T-helper 2 cell treated with Interferon-gamma antibody and Interleukin-4, amounts not matched to agents 100 ng/mL and 5 ng/mL, for 36 hours (primary cell): ENCODE measurements around the gene COL9A3. TPM values are rescaled to one million over a fixed set of nuclear protein-coding genes. Genes with fewer than 3 reads are reported as not detected.
"Not testable (repeated sequence)": the region's sequence is repeated elsewhere in the genome, so short reads cannot be mapped to it uniquely, and the experiment has no call there.

ENCODE experiments used
- intact Hi-C: fragments of 100-400 bp; cut with micrococcal nuclease; formaldehyde crosslinking; loops from one replicate; pipeline ENCODE4 v1.15.1; 2023
- total RNA-seq: library from RNA; stranded (reverse); gene quantifications from 2 replicates; pipeline ENCODE4 v1.2.3, GENCODE V29; 2022

COL9A3 gene
- total RNA-seq, 1 donor from 2014 or later = 0.89 TPM

GRCh38 chr20:62852196-62852595 lies 35.3 kb downstream of the COL9A3 start:
- intact Hi-C loops = no loop called here

DNA sequence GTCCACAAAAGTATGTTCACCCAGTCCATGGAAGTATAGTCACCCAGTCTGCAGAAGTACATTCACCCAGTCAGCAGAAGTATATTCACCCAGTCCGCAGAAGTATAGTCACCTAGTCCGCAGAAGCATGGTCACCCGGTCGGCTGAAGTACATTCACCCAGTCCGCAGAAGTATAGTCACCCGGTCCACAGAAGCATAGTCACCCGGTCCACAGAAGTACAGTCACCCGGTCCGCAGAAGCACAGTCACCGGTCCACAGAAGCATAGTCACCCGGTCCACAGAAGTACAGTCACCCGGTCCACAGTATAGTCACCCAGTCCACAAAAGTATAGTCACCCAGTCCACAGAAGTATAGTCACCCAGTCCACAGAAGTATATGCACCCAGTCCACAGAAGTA lies 36.0 kb downstream of the COL9A3 start:
- intact Hi-C loops = no loop called here

DNA sequence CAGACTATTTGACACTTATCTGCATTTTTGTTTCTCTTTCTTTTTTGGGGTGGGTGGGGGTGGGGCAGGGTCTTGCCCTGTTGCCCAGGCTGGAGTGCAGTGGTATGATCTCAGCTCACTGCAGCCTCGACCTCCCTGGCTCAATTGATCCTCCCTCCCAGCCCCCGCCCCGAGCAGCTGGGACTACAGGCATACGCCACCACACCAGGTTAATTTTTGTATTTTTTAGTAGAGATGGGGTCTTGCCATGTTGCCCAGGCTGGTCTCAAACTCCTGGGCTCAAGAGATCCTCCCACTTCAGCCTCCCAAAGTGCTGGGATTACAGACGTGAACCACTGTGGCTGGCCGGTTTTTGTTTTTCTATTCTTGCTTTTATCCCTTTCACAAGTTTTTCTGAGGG lies 36.5 kb downstream of the COL9A3 start:
- intact Hi-C loops = not testable (repeated sequence)

GRCh38 chr20:62854121-62854520 lies 37.3 kb downstream of the COL9A3 start:
- intact Hi-C loops = no loop called here

- intact Hi-C loops = no loop called here
These were observed 38.3 kb downstream of the COL9A3 start for GRCh38 chr20:62855120-62855519.

DNA sequence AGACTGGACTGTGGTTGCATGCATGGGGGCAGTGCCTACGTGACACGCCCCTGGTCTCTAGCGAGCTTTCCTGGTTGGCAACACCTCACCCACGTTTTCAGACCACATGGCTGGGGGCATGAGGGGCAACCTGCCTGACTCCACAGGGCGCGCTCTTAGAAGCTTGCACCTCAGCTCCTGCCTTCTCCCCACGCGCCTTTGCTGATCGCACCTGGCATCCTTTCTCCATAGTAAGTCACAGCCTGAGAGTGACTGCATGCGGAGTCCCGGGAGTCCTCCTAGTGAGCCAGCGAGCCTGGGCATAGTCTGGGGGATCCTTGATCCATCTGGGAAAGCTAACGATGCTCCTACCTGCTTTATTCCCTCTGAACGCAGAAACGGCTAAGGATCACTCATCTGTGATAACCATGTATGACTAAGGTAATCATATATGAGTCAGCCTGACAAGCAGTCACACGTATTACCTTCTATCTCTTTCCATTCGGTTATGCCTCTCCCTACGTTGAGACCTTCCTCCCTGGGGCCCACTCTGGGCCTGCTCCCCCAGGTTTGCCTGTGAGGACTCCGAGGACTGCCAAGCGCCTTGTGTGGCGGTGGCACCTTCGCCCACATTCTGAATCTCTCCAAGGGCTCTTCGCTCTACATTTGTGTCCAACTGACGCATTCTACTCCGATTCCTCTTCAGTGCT lies 40.2 kb downstream of the COL9A3 start:
- intact Hi-C loops = no loop called here

DNA sequence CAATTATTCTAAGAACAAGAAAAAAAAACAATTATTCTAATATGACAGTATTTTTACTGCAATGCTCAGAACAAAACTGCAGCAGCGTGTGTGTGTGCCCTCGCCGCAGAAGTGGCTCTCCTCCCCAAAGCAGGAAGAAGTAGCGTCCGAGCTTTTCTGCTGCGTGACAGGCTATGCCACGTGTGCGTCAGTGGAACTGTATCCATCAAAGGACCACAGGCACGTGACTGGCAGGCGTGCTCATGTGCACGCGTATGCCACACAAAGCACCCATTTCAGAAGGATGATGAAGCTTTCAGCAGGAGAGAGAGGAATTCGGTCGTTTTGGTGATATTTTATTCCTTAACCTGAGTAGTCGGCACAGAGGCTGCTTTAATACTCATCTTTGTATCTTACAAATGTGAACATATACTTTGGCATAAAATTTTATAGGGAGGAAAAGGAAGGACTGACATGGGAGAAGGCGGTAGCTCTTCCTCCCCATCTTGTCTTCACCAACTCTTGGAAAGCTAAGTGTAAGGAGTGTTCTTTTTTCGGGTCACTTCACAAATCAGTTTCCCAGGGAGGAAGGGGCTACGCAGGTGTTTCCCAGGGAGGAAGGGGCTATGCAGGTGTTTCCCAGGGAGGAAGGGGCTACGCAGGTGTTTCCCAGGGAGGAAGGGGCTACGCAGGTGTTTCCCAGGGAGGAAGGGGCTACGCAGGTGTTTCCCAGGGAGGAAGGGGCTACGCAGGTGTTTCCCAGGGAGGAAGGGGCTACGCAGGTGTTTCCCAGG lies 41.4 kb downstream of the COL9A3 start:
- intact Hi-C loops = no loop called here

DNA sequence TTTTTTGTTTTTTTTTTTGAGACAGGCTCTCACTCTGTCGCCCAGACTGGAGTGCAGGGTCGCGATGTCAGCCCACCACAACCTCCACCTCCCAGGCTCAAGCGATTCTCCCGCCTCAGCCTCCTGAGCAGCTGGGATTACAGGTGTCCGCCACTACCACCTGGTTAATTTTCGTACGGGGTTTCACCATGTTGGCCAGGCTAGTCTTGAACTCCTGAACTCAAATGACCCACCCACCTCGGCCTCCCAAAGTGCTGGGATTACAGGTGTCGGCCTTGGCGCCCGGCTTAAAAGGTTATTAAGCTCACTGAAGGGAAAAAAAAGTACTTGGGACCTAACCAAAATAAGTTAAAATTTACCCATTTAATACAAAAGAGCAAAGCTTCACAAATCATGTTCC lies 42.9 kb downstream of the COL9A3 start:
- intact Hi-C loops = no loop called here

GRCh38 chr20:62860391-62860923 lies 43.6 kb downstream of the COL9A3 start:
- intact Hi-C loops = no loop called here

DNA sequence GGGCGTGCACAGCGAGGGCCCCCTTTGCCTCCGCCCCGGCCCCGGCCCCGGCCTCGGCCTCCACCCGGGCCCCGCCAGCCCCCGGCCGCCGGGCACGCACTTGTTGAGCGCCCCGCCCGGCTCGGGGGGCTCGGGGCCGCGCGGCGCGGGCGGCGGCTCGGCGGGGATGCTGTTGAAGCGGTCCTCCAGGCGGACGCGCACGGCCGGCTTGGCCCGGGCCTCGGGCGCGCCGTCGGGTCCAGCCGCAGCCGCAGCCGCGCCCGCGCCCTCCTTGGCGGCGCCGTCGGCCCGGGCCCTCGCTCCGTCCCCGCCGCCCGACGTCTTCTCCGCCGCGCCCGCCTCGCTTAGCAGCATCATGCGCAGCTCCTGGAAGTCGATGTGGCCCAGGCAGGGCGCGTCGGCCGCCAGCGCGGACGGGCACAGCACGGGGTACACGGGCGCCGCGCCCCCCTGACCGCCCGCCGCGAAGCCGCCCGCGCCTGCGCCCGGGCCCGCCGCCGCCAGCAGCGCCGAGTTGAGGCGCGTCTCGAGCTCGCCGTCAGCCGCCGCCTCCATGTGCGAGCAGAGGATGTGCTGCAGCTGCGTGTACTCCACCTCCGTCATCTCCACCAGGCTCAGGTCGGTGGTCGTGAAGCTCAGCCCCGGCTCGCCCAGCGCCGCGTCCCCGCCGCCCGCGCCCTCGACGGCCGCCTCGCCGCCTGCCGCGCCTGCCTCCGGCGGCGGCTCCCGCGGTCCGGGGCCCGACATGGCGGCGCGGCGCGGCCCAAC lies 44.3 kb downstream of the COL9A3 start:
- intact Hi-C loops = no loop called here

DNA sequence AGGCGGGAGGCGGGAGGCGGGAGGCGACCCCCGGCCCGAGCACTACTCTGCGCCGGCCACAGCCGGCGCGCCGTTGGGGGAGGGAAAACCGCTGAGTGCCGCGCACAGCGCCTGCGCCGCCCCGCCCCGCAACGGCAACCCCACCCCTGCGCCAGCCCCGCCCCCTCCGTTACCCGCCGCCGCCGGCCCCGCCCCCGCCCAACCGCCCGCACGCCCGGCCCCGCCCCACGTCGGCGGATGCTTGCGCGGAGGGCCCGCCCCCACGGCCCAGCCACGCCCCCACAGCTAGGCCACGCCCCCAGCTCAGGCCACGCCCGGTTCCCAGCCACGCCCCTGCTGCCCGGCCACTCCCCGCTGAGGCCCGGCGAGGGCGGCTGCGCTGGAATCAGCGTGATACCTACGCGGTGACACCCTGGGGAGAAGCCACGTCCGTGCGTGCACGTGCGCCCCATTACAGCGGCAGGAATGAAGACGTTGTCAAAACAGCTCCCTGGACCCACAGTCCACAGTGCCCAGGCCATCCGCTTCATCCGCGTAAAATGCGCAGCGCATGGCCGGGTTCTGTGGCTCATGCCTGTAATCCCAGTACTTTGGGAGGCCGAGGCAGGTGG lies 45.0 kb downstream of the COL9A3 start, which contains the start of gene TCFL5:
TSS of gene TCFL5 (minus strand) at position 97 of the 611 bp plus-strand sequence. CDS start 152 bp downstream, outside the sequence.
- intact Hi-C loops = loop anchor here (1.0 kb wide), 1 partner anchor 76 kb away; the partner anchor contains the start of gene GID8

GRCh38 chr20:62864207-62864606 lies 47.4 kb downstream of the COL9A3 start:
- intact Hi-C loops = no loop called here

DNA sequence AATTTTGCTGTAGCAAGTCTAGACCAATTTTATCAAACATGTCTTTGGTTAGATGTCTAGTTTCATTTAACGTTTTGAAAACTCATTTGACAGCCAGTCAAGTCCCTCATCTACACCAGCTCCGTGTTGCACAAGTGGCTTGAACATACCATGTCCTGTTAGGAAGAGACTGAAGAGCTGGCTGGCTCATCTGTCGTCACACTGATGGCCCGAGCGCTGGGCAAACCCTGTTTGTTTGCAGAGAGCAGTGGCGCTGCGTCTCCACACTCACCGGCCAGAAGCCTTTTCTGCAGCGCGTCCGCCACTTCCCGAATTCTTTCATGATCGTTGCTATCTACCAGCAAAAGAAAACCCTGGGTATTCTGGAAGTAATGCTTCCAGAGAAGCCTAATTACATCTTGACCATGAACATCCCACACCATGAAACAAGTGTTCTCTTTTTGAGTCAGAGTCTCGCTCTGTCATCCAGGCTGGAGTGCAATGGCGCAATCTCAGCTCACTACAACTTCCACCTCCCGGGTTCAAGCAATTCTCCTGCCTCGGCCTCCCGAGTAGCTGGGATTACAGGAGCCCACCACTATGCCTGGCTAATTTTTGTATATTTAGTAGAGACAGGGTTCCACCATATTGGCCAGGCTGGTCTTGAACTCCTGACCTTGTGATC lies 55.5 kb downstream of the COL9A3 start:
- intact Hi-C loops = no loop called here

GRCh38 chr20:62872862-62873261 lies 56.0 kb downstream of the COL9A3 start:
- intact Hi-C loops = no loop called here

GRCh38 chr20:62873280-62873679 lies 56.4 kb downstream of the COL9A3 start:
- intact Hi-C loops = no loop called here

- intact Hi-C loops = not testable (repeated sequence)
These were observed 56.8 kb downstream of the COL9A3 start for GRCh38 chr20:62873681-62874031.

DNA sequence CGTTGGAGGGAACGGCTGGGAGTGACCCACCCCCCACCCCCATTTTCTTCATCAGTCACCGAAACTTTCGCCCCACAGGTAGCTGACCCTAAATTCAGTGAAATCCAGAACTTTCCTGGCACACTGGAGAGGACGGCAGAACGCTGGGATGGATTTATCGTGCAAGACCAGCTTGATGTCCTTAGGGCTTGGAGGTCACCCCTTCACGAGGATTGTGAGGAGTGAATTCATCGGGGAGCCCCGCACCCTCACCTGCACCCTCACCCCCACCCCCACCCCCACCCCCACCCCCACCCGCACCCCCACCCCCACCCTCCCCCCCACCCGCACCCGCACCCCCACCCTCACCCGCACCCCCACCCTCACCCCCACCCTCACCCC lies 58.1 kb downstream of the COL9A3 start:
- intact Hi-C loops = no loop called here

DNA sequence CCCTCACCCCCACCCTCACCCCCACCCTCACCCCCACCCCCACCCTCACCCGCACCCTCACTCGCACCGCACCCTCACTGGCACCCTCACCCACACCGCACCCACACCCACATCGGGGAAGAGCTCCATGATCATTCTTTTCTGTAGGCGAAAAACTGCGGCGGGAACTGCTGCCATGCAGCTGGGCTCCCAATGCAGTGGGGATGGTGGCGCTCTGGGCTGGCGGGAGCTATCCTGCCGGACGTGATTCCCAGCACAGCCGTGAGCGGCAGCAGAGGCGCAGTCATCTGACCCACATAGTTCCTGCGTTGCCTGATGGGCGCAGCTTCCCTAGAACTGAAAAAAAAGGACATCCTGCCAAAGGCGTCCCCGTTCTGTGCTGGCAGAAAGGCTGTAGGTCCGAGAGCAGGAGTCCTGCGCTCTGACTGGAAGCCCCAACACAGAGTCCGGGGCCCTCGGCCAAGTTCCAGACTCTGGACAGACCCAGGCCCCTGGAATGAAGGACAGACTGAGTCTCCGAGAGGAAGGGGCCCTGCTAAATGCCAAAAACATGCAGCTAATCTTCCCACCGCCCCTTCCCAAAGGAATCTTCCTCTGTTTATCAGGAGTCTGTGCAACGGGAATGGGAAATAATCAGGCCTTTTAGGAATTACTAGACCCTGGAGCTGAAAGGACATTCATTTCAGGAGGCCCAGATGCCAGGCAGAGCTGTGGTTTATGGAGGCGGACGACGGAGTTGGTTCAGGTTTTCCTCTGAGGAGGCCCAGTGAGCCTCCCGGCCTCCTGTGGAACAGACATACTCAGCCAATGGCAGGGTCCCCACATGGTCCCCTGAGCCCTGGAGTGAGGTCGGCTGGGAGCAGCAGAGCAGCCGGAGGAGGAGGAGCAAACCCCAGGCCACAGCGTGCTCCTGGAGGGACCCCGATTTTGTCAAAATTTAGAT lies 58.8 kb downstream of the COL9A3 start:
- intact Hi-C loops = no loop called here

- intact Hi-C loops = no loop called here
These were observed 59.7 kb downstream of the COL9A3 start for GRCh38 chr20:62876501-62876901.
